Measurements from ENCODE around the gene NOP53. TPM values are rescaled to one million over a fixed set of nuclear protein-coding genes. Genes with fewer than 3 reads are reported as not detected.
"Not testable (repeated sequence)": the region's sequence is repeated elsewhere in the genome, so short reads cannot be mapped to it uniquely, and the experiment has no call there.

The NOP53 gene
- polyA plus RNA-seq, 1 donor from 2014 or later: 87.0 TPM

- Histone ChIP-seq H3F3A (ENCODE audit: insufficient read depth, low read length, poor library complexity, severe bottlenecking) (no peaks in the 10 kb centered on the region), H3K4me2 (ENCODE audit: low read length) (no peak overlapping the region), H3K36me3 (ENCODE audit: insufficient read depth, low read length) (no peaks in the 10 kb centered on the region), H3K9me2 (ENCODE audit: insufficient read depth, low read length) (no peaks in the 10 kb centered on the region), H4K20me1 (ENCODE audit: insufficient read depth) (no peaks in the 10 kb centered on the region), H3K9me3 (ENCODE audit: low read length) (no peaks in the 10 kb centered on the region), H3K4me3 (ENCODE audit: low read length) (no peak overlapping the region), H3K79me2 (replicated peaks; ENCODE audit: insufficient read depth, low read length) (no peaks in the 10 kb centered on the region), H2AFZ (ENCODE audit: low read depth, low read length) (no peak overlapping the region), H3K9ac (ENCODE audit: low read length) (no peak overlapping the region), H3K27me3 (ENCODE audit: insufficient read depth, low read depth, low read length) (no peaks in the 10 kb centered on the region), H3K27ac (ENCODE audit: low read length) (no peak overlapping the region)
- no peak for TF ChIP-seq POLR2AphosphoS5 (IDR thresholded peaks at IDR 0.05)
- no peak for TF ChIP-seq MXI1 (conservative IDR thresholded peaks at IDR 0.05; ENCODE audit: poor library complexity, severe bottlenecking)
- no peak for TF ChIP-seq EP300 (conservative IDR thresholded peaks at IDR 0.05; ENCODE audit: poor library complexity, severe bottlenecking)
- no peak for TF ChIP-seq TAF1 (IDR thresholded peaks at IDR 0.05; ENCODE audit: low read depth)
- TF ChIP-seq SMC3 (conservative IDR thresholded peaks at IDR 0.05; ENCODE audit: poor library complexity): no peak
- no peak for TF ChIP-seq RAD21 (conservative IDR thresholded peaks at IDR 0.05)
- TF ChIP-seq EZH2 (IDR thresholded peaks at IDR 0.05; ENCODE audit: borderline replicate concordance, insufficient read depth, low read length, poor library complexity, severe bottlenecking): no peak
- TF ChIP-seq CTCF (IDR thresholded peaks at IDR 0.05; ENCODE audit: poor library complexity, severe bottlenecking): no peak
- TF ChIP-seq REST (IDR thresholded peaks at IDR 0.05; ENCODE audit: borderline replicate concordance): no peak
These were observed 57.2 kb downstream of the NOP53 start for GRCh38 chr19:47802521-47803043.

GRCh38 chr19:47803148-47803547, 57.8 kb downstream of the NOP53 start:
- H3K9ac ChIP-seq (ENCODE audit: low read length); H3K79me2 ChIP-seq (replicated peaks; ENCODE audit: insufficient read depth, low read length): not testable (repeated sequence)

GRCh38 chr19:47803671-47804070, 58.3 kb downstream of the NOP53 start:
- not testable (repeated sequence) for H3K27me3 ChIP-seq (ENCODE audit: insufficient read depth, low read depth, low read length); H3K4me2 ChIP-seq (ENCODE audit: low read length); H3F3A ChIP-seq (ENCODE audit: insufficient read depth, low read length, poor library complexity, severe bottlenecking); H3K27ac ChIP-seq (ENCODE audit: low read length); H4K20me1 ChIP-seq (ENCODE audit: insufficient read depth); H2AFZ ChIP-seq (ENCODE audit: low read depth, low read length); H3K4me3 ChIP-seq (ENCODE audit: low read length); H3K36me3 ChIP-seq (ENCODE audit: insufficient read depth, low read length); H3K9ac ChIP-seq (ENCODE audit: low read length); H3K79me2 ChIP-seq (replicated peaks; ENCODE audit: insufficient read depth, low read length); H3K9me2 ChIP-seq (ENCODE audit: insufficient read depth, low read length); H3K9me3 ChIP-seq (ENCODE audit: low read length)

More at GRCh38 chr19:47803148-47803547, 57.8 kb downstream of the NOP53 start:
- H3K9me3 ChIP-seq (ENCODE audit: low read length); H3K4me3 ChIP-seq (ENCODE audit: low read length); H3K9me2 ChIP-seq (ENCODE audit: insufficient read depth, low read length); H3F3A ChIP-seq (ENCODE audit: insufficient read depth, low read length, poor library complexity, severe bottlenecking); H3K27ac ChIP-seq (ENCODE audit: low read length); H4K20me1 ChIP-seq (ENCODE audit: insufficient read depth); H2AFZ ChIP-seq (ENCODE audit: low read depth, low read length); H3K4me2 ChIP-seq (ENCODE audit: low read length); H3K27me3 ChIP-seq (ENCODE audit: insufficient read depth, low read depth, low read length); H3K36me3 ChIP-seq (ENCODE audit: insufficient read depth, low read length): not testable (repeated sequence)

- H3K79me2 ChIP-seq (replicated peaks; ENCODE audit: insufficient read depth, low read length); H4K20me1 ChIP-seq (ENCODE audit: insufficient read depth); H3K27ac ChIP-seq (ENCODE audit: low read length); H2AFZ ChIP-seq (ENCODE audit: low read depth, low read length); H3K36me3 ChIP-seq (ENCODE audit: insufficient read depth, low read length); H3K9ac ChIP-seq (ENCODE audit: low read length); H3K9me2 ChIP-seq (ENCODE audit: insufficient read depth, low read length); H3K4me3 ChIP-seq (ENCODE audit: low read length); H3K4me2 ChIP-seq (ENCODE audit: low read length); H3K27me3 ChIP-seq (ENCODE audit: insufficient read depth, low read depth, low read length); H3K9me3 ChIP-seq (ENCODE audit: low read length); H3F3A ChIP-seq (ENCODE audit: insufficient read depth, low read length, poor library complexity, severe bottlenecking): not testable (repeated sequence)
These were observed 59.1 kb downstream of the NOP53 start, which contains the start of gene TPRX1 for GRCh38 chr19:47804451-47804850. TPRX1 (minus strand) TSS chr19:47804551; CDS start chr19:47804539, 12 bp downstream.
